T-helper 1 cell treated with Interleukin-12 subunit alpha and Interleukin-12 subunit beta and Interleukin-4 antibody, amounts not matched to agents 30 μg/mL and 1 μg/mL, for 36 hours (primary cell): Measurements from ENCODE around the gene GALNT2.
A peak's percentile ranks its signal among the peaks of the same experiment; 100 is the strongest.

Experiments used
- H3K27ac Mint-ChIP-seq: one replicate; pipeline ENCODE4 v1.8.0; 2021; ENCODE audit warnings: mild to moderate bottlenecking, mixed read lengths
- H3K27me3 Mint-ChIP-seq: one replicate; pipeline ENCODE4 v1.8.0; 2021; ENCODE audit warnings: low read depth, mixed read lengths
- H3K36me3 Mint-ChIP-seq: one replicate; pipeline ENCODE4 v1.8.0; 2021; ENCODE audit warnings: low read depth, mixed read lengths
- H3K4me1 Mint-ChIP-seq: one replicate; pipeline ENCODE4 v1.8.0; 2021; ENCODE audit warnings: low read depth, mixed read lengths
- H3K4me3 Mint-ChIP-seq: one replicate; pipeline ENCODE4 v1.8.0; 2021; ENCODE audit warnings: mild to moderate bottlenecking, moderate library complexity, mixed read lengths
- H3K9me3 Mint-ChIP-seq: one replicate; pipeline ENCODE4 v1.8.0; 2021; ENCODE audit warnings: mixed read lengths

The GALNT2 gene

GRCh38 chr1:230072866-230073265 lies 5.8 kb downstream of the GALNT2 start:
- no peak overlapping the region for H3K4me3 Mint-ChIP-seq
- H3K27me3 Mint-ChIP-seq: peaks cover 4% of the 10 kb centered on the region
- H3K27ac Mint-ChIP-seq: no peak overlapping the region
- peaks cover 13% of the 10 kb centered on the region for H3K36me3 Mint-ChIP-seq
- peaks cover 52% of the 10 kb centered on the region for H3K4me1 Mint-ChIP-seq
- no peaks in the 10 kb centered on the region for H3K9me3 Mint-ChIP-seq

DNA sequence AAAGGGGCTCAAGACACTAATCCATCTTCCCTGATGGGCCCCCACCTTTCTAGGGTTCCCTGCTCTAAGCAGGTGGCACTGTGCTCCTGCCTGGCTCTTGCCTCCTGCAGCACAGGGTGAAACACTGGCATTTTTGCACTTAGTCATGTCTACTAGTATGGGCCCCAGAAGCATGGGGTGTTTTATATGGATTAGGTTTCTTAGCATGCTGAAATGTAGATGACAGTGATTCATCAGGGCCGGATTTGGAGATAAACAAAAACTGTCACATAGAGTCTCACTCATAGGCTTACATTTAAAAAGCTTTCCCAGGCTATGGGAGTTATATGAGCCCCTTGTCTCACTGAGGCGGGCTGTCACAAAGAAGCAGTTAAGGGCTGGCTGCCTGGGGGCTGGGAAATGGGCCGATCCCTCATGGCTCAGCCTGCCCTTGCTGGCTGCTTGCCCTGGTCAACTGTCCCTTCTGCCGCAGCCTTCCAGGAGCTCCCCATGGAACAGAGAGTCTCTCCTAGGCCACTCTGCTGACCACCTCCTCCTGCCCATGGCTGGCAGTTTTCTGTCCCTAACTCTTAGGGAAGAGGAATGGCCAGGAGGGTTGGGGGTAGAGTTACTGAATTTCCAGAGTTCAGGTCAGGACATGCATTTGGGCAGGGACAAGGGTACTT lies 6.5 kb downstream of the GALNT2 start:
- Mint-ChIP-seq H3K36me3 (peaks cover 11% of the 10 kb centered on the region), H3K27ac (no peak overlapping the region), H3K4me1 (peaks cover 49% of the 10 kb centered on the region), H3K9me3 (no peaks in the 10 kb centered on the region), H3K27me3 (peaks cover 4% of the 10 kb centered on the region), H3K4me3 (no peak overlapping the region)

- Mint-ChIP-seq H3K27ac (no peak overlapping the region), H3K27me3 (peaks cover under 1% of the 10 kb centered on the region), H3K9me3 (no peaks in the 10 kb centered on the region), H3K4me3 (no peak overlapping the region), H3K4me1 (peaks cover 41% of the 10 kb centered on the region), H3K36me3 (peaks cover 6% of the 10 kb centered on the region)
Observed at GRCh38 chr1:230074270-230074669, 7.2 kb downstream of the GALNT2 start.

GRCh38 chr1:230074762-230075161 lies 7.7 kb downstream of the GALNT2 start:
- Mint-ChIP-seq H3K4me3 (no peak overlapping the region), H3K27ac (no peak overlapping the region), H3K4me1 (peaks cover 36% of the 10 kb centered on the region), H3K9me3 (no peaks in the 10 kb centered on the region), H3K36me3 (peaks cover 5% of the 10 kb centered on the region), H3K27me3 (no peaks in the 10 kb centered on the region)

DNA sequence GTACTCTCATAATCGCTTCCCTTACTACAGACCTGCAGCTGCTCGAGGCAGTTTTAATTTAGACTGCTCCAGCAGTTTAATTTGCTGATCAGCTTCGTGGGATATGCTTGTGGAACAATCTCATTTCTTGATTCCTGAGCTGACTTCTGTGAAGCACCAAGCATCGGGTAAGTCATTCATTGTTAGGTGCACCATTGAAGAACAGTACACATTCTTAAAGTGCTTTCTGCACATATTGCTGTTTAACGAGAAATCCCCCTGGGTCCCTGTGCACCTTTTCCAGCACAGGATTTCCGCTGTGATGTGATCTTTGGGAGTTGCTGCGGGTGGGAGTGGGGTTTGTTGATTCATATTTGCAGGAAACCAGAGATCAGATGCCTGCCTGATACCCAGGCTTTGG lies 9.1 kb downstream of the GALNT2 start:
- Mint-ChIP-seq H3K4me3 (no peak overlapping the region), H3K36me3 (peaks cover 5% of the 10 kb centered on the region), H3K27ac (no peak overlapping the region), H3K4me1 (peaks cover 31% of the 10 kb centered on the region), H3K9me3 (no peaks in the 10 kb centered on the region), H3K27me3 (no peaks in the 10 kb centered on the region)

DNA sequence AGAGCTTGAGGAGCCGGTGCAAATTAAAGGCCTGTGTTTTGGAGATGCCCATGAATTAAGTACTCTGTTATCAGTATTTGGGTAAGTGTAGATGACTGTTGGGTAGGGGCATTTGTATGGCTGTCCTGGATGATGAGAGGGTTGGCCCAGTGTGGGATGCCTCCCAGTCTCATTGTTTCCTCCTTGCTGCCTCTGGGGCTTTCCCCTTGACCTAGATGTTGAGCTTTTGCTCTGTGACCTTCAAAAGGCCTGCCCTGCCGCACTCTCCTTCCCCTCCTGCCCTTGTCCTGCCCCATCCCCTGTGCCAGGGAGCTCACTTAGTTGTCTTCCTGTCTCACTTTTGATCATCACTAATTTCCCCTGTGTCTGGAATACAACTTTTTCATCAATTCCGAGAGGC lies 10.0 kb downstream of the GALNT2 start:
- H3K27me3 Mint-ChIP-seq: no peaks in the 10 kb centered on the region
- peaks cover 2% of the 10 kb centered on the region for H3K36me3 Mint-ChIP-seq
- no peak overlapping the region for H3K27ac Mint-ChIP-seq
- no peak overlapping the region for H3K4me3 Mint-ChIP-seq
- H3K9me3 Mint-ChIP-seq: no peaks in the 10 kb centered on the region
- H3K4me1 Mint-ChIP-seq: peaks cover 32% of the 10 kb centered on the region

DNA sequence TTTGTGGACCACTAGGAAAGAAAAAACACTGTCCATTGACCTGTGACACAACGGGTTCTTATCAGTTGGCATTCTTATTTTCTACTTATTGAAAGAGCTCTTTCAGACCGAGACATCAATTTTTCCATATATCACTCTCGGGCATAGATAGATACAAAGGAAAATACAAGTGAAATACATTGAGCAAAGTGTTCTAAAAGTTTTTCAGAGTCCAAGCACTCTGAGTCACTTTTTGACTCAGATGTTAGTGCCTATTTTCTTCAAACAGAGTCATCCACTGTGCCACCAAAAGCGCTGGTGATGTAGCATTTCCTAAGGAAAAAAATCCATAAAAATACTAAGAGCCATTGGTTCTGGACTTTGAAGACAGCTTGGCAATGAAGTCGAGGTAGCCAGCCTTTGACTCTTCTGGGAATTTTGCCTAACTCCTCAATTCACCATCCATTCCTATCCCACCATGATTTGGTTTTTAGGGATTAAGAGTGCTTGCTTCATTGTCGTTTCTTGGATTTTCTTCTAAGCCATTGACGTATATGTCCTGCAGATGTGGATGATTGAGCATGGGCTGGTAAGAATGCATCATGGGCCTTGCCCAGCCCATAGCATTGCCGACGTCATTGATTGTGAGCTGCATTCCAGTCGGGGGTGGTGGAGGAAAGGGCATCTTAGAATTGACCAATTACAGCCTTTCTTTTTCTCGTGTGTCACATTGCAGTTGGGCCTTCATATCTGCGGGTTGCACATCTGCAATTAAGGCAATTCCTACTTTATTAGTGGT lies 10.6 kb downstream of the GALNT2 start:
- H3K27ac Mint-ChIP-seq: no peak overlapping the region
- H3K4me1 Mint-ChIP-seq: peaks cover 34% of the 10 kb centered on the region
- H3K9me3 Mint-ChIP-seq: peaks cover 3% of the 10 kb centered on the region
- H3K36me3 Mint-ChIP-seq: peaks cover 5% of the 10 kb centered on the region
- no peaks in the 10 kb centered on the region for H3K27me3 Mint-ChIP-seq
- H3K4me3 Mint-ChIP-seq: no peak overlapping the region

- peaks cover 9% of the 10 kb centered on the region for H3K9me3 Mint-ChIP-seq
- no peak overlapping the region for H3K27ac Mint-ChIP-seq
- H3K36me3 Mint-ChIP-seq: peaks cover 8% of the 10 kb centered on the region
- no peaks in the 10 kb centered on the region for H3K27me3 Mint-ChIP-seq
- peaks cover 42% of the 10 kb centered on the region for H3K4me1 Mint-ChIP-seq
- no peak overlapping the region for H3K4me3 Mint-ChIP-seq
Observed at GRCh38 chr1:230079199-230080024, 12.4 kb downstream of the GALNT2 start.

DNA sequence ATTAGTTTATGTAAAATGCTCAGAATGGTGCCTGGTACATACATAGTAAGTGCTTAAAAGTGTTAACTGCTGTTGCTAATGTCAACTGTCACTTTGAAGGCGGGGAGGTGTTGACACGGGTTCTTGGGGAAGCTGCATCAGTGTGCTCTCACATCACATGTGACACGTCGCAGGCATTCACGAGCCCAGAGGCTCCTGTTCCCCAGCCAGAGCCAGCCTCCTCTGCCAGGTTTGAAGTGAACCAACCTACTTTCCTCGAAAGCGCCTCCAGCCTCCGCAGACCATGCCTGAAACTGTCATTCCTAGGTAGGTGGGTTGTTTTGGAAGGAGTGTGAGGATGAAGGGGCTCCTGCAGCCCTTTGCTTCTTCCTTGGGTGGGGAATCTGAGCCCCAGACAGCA lies 13.8 kb downstream of the GALNT2 start:
- H3K36me3 Mint-ChIP-seq: peaks cover 8% of the 10 kb centered on the region
- no peak overlapping the region for H3K27ac Mint-ChIP-seq
- H3K27me3 Mint-ChIP-seq: no peaks in the 10 kb centered on the region
- peaks cover 45% of the 10 kb centered on the region for H3K4me1 Mint-ChIP-seq
- H3K9me3 Mint-ChIP-seq: peaks cover 9% of the 10 kb centered on the region
- H3K4me3 Mint-ChIP-seq: no peak overlapping the region

- no peak overlapping the region for H3K27ac Mint-ChIP-seq
Observed at GRCh38 chr1:230081751-230082150, 14.7 kb downstream of the GALNT2 start.

GRCh38 chr1:230082211-230082610 lies 15.2 kb downstream of the GALNT2 start:
- H3K4me3 Mint-ChIP-seq: no peak overlapping the region
- peaks cover 9% of the 10 kb centered on the region for H3K9me3 Mint-ChIP-seq
- peaks cover 36% of the 10 kb centered on the region for H3K4me1 Mint-ChIP-seq
- H3K36me3 Mint-ChIP-seq: peaks cover 8% of the 10 kb centered on the region
- peak overlapping the region; percentile 74 for H3K27ac Mint-ChIP-seq
- no peaks in the 10 kb centered on the region for H3K27me3 Mint-ChIP-seq

More at GRCh38 chr1:230081751-230082150, 14.7 kb downstream of the GALNT2 start:
- H3K36me3 Mint-ChIP-seq: peaks cover 8% of the 10 kb centered on the region
- no peak overlapping the region for H3K4me3 Mint-ChIP-seq
- peaks cover 39% of the 10 kb centered on the region for H3K4me1 Mint-ChIP-seq
- H3K27me3 Mint-ChIP-seq: no peaks in the 10 kb centered on the region
- H3K9me3 Mint-ChIP-seq: peaks cover 9% of the 10 kb centered on the region

DNA sequence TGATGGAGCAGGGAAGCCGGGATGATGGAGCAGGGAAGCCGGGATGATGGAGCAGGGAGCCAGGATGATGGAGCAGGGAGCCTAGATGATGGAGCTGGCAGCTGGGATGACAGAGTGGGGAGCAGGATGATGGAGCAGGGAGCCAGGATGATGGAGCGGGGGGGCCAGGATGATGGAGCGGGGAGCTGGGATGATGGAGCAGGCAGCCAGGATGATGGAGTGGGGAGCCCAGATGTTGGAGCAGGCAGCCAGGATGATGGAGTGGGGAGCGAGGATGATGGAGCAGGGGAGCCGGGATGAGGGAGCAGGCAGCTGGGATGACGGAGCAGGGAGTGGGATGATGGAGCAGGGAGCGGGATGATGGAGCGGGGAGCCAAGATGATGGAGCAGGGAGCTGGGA lies 16.0 kb downstream of the GALNT2 start:
- Mint-ChIP-seq H3K36me3 (peaks cover 8% of the 10 kb centered on the region), H3K4me1 (peaks cover 35% of the 10 kb centered on the region), H3K4me3 (peak overlapping the region; percentile 61), H3K27me3 (no peaks in the 10 kb centered on the region), H3K9me3 (peaks cover 9% of the 10 kb centered on the region), H3K27ac (peak overlapping the region; percentile 74)

- H3K27me3 Mint-ChIP-seq: no peaks in the 10 kb centered on the region
- peaks cover 36% of the 10 kb centered on the region for H3K4me1 Mint-ChIP-seq
- peaks cover 8% of the 10 kb centered on the region for H3K36me3 Mint-ChIP-seq
- peak overlapping the region; percentile 61 for H3K4me3 Mint-ChIP-seq
- H3K27ac Mint-ChIP-seq: peak overlapping the region; percentile 78
- H3K9me3 Mint-ChIP-seq: peaks cover 9% of the 10 kb centered on the region
Observed at GRCh38 chr1:230083746-230084407, 16.8 kb downstream of the GALNT2 start.
